MM.1S (cell line): ENCODE results near the gene MACROD2.

Source experiments
- EZH2 ChIP-seq: fragments of 300-600 bp; sonication (generic); optimal IDR thresholded peaks from 2 replicates; pipeline ENCODE3; 2017; ENCODE audit warnings: low read depth, mild to moderate bottlenecking, antibody characterized with exemption, low read length, mixed read lengths
- EZH2phosphoT487 ChIP-seq: fragments of 300-600 bp; sonication (generic); IDR thresholded peaks from 2 replicates; pipeline ENCODE4 v1.6.1; 2018; ENCODE audit warnings: antibody characterized with exemption, low read length
- TF ChIP-seq, protein P1 (sequence below): fragments of 300-600 bp; sonication (generic); IDR thresholded peaks from 2 replicates; pipeline ENCODE4 v1.5.1; 2016; ENCODE audit warnings: antibody characterized with exemption, low read length, mixed read lengths

DNA sequence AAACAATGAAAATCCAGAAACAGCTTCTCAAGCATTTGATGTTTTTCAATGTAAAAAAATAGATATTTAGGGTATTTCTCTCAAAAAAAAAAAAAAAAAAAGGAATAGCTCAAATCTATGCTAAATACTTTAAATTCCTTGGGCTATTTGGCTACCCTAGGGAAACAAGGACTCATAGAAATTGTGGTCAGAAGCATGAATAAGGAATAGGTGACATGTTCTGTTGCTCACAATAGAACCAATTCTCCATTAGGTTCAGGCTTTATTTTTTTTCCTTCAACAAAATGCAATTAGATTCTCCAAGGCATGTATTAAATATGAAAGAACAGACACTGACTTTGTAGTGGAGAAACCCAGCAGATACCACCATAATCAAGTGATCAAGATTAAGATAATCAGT lies 1246.4 kb downstream of the MACROD2 start:
- TF ChIP-seq, protein P1, sequence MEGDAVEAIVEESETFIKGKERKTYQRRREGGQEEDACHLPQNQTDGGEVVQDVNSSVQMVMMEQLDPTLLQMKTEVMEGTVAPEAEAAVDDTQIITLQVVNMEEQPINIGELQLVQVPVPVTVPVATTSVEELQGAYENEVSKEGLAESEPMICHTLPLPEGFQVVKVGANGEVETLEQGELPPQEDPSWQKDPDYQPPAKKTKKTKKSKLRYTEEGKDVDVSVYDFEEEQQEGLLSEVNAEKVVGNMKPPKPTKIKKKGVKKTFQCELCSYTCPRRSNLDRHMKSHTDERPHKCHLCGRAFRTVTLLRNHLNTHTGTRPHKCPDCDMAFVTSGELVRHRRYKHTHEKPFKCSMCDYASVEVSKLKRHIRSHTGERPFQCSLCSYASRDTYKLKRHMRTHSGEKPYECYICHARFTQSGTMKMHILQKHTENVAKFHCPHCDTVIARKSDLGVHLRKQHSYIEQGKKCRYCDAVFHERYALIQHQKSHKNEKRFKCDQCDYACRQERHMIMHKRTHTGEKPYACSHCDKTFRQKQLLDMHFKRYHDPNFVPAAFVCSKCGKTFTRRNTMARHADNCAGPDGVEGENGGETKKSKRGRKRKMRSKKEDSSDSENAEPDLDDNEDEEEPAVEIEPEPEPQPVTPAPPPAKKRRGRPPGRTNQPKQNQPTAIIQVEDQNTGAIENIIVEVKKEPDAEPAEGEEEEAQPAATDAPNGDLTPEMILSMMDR, result no peak
- TF ChIP-seq EZH2 (no peak), EZH2phosphoT487 (no peak)
